ENCODE results near the gene INMT. TPM values are rescaled to one million over a fixed set of nuclear protein-coding genes. Genes with fewer than 3 reads are reported as not detected.

Gene INMT
- total and polyA plus RNA-seq, 11 donors, result 11.7 to 88.1 (median 27.9) TPM

GRCh38 chr7:30771880-30772425 is 20.0 kb downstream of the INMT start:
- TF ChIP-seq CTCF (IDR thresholded peaks at IDR 0.05) (no peak), POLR2A (IDR thresholded peaks at IDR 0.05) (no peak)
- Histone ChIP-seq H3K9me3 (no peaks in the 10 kb centered on the region), H3K4me1 (peaks cover 0 to 33% (median 11%) of the 10 kb centered on the region in 12 donors), H3K4me3 (peak overlapping the region; percentile 63 to 92 (median 81)), H3K36me3 (no peaks in the 10 kb centered on the region), H3K27ac (peak overlapping the region in 11 of 12 donors; percentile 76 to 92 (median 85)), H3K27me3 (no peaks in the 10 kb centered on the region)
- no peak for DNase-seq
- peak in 2 of 4 donors; percentile 6 to 16 for ATAC-seq
- intact Hi-C loops (cut with DNase I), result no loop called here
- 3 to 16% (median 6%) methylated on average over 15 of the region's 15 CpGs for WGBS, 4 donors

- WGBS, 4 donors, result 83 to 87% (median 84%) methylated on average over 6 of the region's 6 CpGs
- Histone ChIP-seq H3K27me3 (no peaks in the 10 kb centered on the region), H3K27ac (no peak overlapping the region), H3K4me3 (no peak overlapping the region), H3K36me3 (no peaks in the 10 kb centered on the region), H3K4me1 (peaks cover 0 to 26% (median 11%) of the 10 kb centered on the region in 12 donors), H3K9me3 (no peaks in the 10 kb centered on the region)
- intact Hi-C loops (cut with DNase I), result no loop called here
- TF ChIP-seq POLR2A (IDR thresholded peaks at IDR 0.05) (no peak), CTCF (IDR thresholded peaks at IDR 0.05) (no peak)
- DNase-seq (no peak), ATAC-seq (no peak)
Measured at GRCh38 chr7:30772984-30773383, 21.0 kb downstream of the INMT start.

GRCh38 chr7:30775992-30776391 is 24.1 kb downstream of the INMT start:
- H3K4me1 ChIP-seq, result peaks cover 0 to 50% (median 24%) of the 10 kb centered on the region in 12 donors
- H3K9me3 ChIP-seq, result no peaks in the 10 kb centered on the region
- no peak for ATAC-seq
- no peaks in the 10 kb centered on the region for H3K27me3 ChIP-seq
- no peak overlapping the region for H3K27ac ChIP-seq
- H3K36me3 ChIP-seq, result peaks cover 0 to 14% (median 3%) of the 10 kb centered on the region in 9 donors
- no peak for TF ChIP-seq CTCF (IDR thresholded peaks at IDR 0.05)
- TF ChIP-seq POLR2A (IDR thresholded peaks at IDR 0.05), result no peak
- intact Hi-C loops (cut with DNase I), result loop anchor here in 1 of 10 donors (5.0 kb wide), 1 partner anchor 34 kb away; no protein-coding TSS in a partner anchor
- DNase-seq, result no peak
- no peak overlapping the region for H3K4me3 ChIP-seq

GRCh38 chr7:30776971-30777370 is 25.0 kb downstream of the INMT start:
- no peaks in the 10 kb centered on the region for H3K27me3 ChIP-seq
- H3K4me3 ChIP-seq, result no peak overlapping the region
- ATAC-seq (no peak), DNase-seq (no peak)
- intact Hi-C loops (cut with DNase I), result loop anchor here in 1 of 10 donors (5.0 kb wide), 1 partner anchor 35 kb away; no protein-coding TSS in a partner anchor
- H3K9me3 ChIP-seq, result no peaks in the 10 kb centered on the region
- H3K27ac ChIP-seq, result no peak overlapping the region
- TF ChIP-seq CTCF (IDR thresholded peaks at IDR 0.05) (no peak), POLR2A (IDR thresholded peaks at IDR 0.05) (no peak)
- 52 to 75% (median 63%) methylated on average over 4 of the region's 4 CpGs for WGBS, 4 donors
- peaks cover 0 to 24% (median 9%) of the 10 kb centered on the region in 9 donors for H3K36me3 ChIP-seq
- peaks cover 0 to 46% (median 20%) of the 10 kb centered on the region in 12 donors for H3K4me1 ChIP-seq
